ENCODE measurements around the gene UBAC2.

The UBAC2 gene

DNA sequence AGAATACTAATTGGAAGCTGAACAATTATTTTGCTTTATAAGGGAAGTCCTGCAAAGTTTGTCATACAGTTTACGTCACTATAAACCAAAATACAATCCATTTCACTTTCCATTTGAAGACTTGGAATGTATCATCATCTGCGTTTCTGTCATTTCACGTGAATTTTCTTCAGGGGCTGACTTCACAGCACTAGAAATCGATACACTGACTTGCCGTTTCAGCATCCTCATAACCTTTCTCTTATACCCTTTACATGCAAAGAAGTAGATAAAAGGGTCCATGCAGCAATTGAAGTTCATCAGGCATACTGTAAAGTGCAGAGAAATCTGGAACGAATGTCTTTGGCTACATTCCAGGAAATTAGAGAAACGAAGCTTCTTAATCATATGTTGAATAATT lies 94.3 kb downstream of the UBAC2 start:
- 98 to 100% methylated on average over 2 to 5 of the region's 7 CpGs for WGBS, 2 experiments (ENCODE audit: insufficient coverage in 2 of 2)

DNA sequence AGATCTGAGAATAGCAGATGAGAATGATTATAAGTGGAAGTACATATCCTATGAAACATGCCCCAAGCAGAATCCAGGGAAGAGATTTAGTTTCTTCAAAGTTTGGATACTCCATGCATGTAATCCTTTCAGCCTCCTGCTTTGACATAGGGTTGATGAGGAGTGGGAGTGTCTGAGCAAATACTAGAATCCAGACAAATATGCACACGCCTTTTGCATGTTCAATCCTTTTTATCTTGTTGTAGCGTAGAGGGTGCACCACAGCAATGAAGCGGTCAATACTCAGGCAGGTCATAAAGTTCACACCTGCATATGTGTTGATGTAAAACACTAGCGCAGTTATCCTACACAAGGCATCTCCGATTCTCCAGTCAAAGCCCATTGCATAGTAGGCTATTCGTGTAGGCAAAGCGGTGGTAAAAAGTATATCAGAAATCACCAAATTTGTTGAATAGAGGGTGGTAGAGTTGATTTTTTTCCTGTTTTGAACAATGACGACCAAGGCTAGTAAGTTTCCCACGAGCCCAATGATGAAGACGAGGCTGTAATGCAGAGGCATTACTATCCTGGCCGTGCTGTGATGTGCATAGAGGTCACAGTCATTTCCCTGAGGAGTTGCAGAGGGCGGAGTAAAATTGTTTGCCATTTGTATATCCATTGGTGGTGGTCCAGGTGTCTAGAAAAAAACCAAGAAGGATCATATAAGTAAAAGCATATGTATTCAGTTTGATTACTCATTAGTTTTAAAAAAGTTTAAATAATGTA lies 95.0 kb downstream of the UBAC2 start:
- no peaks in the 10 kb centered on the region for H3K36me3 ChIP-seq (ENCODE audit: control insufficient read depth, insufficient read depth, low read length)
- no peaks in the 10 kb centered on the region for H3K9me3 ChIP-seq (ENCODE audit: control insufficient read depth, low read length)
- WGBS, 2 experiments (ENCODE audit: insufficient coverage in 2 of 2): 95 to 99% methylated on average over 10 to 11 of the region's 12 CpGs
- H3K4me3 ChIP-seq (ENCODE audit: extremely low read depth, insufficient read depth, low read length, poor library complexity, severe bottlenecking): no peak overlapping the region
- H3K4me1 ChIP-seq (ENCODE audit: control insufficient read depth, insufficient read depth, low read length, poor library complexity, severe bottlenecking): no peaks in the 10 kb centered on the region
- no peak overlapping the region for H3K27ac ChIP-seq (ENCODE audit: low read depth, low read length, severe bottlenecking)

More for the DNA sequence above, 94.3 kb downstream of the UBAC2 start:
- H3K27ac ChIP-seq (ENCODE audit: low read depth, low read length, severe bottlenecking): no peak overlapping the region
- peaks cover 2% of the 10 kb centered on the region for H3K36me3 ChIP-seq (ENCODE audit: control insufficient read depth, insufficient read depth, low read length)
- no peak overlapping the region for H3K4me3 ChIP-seq (ENCODE audit: extremely low read depth, insufficient read depth, low read length, poor library complexity, severe bottlenecking)
- no peaks in the 10 kb centered on the region for H3K9me3 ChIP-seq (ENCODE audit: control insufficient read depth, low read length)
- no peaks in the 10 kb centered on the region for H3K4me1 ChIP-seq (ENCODE audit: control insufficient read depth, insufficient read depth, low read length, poor library complexity, severe bottlenecking)

- Histone ChIP-seq H3K36me3 (ENCODE audit: control insufficient read depth, insufficient read depth, low read length) (no peaks in the 10 kb centered on the region), H3K9me3 (ENCODE audit: control insufficient read depth, low read length) (no peaks in the 10 kb centered on the region), H3K4me1 (ENCODE audit: control insufficient read depth, insufficient read depth, low read length, poor library complexity, severe bottlenecking) (no peaks in the 10 kb centered on the region), H3K27ac (ENCODE audit: low read depth, low read length, severe bottlenecking) (no peak overlapping the region), H3K4me3 (ENCODE audit: extremely low read depth, insufficient read depth, low read length, poor library complexity, severe bottlenecking) (no peak overlapping the region)
- no CpG with 5 or more reads among the region's 4 CpGs for WGBS, 2 experiments (ENCODE audit: insufficient coverage in 2 of 2)
These were observed 95.7 kb downstream of the UBAC2 start for GRCh38 chr13:99296398-99296797.

GRCh38 chr13:99297331-99297730 lies 96.7 kb downstream of the UBAC2 start:
- no peaks in the 10 kb centered on the region for H3K4me1 ChIP-seq (ENCODE audit: control insufficient read depth, insufficient read depth, low read length, poor library complexity, severe bottlenecking)
- no peak overlapping the region for H3K27ac ChIP-seq (ENCODE audit: low read depth, low read length, severe bottlenecking)
- no peaks in the 10 kb centered on the region for H3K9me3 ChIP-seq (ENCODE audit: control insufficient read depth, low read length)
- H3K36me3 ChIP-seq (ENCODE audit: control insufficient read depth, insufficient read depth, low read length): no peaks in the 10 kb centered on the region
- H3K4me3 ChIP-seq (ENCODE audit: extremely low read depth, insufficient read depth, low read length, poor library complexity, severe bottlenecking): no peak overlapping the region

DNA sequence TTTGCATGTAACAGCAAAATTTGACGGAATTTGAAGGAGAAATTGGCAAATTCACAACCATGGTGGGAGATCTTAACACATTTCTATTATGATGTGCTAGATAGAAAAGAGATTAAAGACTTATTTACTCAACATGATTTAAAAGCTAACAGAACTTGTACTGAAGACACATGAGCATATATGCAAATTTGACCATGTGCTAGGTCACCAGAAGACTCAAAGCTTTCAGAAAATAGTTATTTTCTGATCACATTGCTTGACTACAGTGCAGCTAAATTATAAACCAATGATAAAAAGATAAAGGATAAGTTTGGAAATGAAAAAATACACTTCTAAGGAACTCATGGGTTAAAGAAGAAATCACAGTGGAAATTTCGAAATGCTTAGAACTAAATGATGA lies 97.4 kb downstream of the UBAC2 start:
- Histone ChIP-seq H3K36me3 (ENCODE audit: control insufficient read depth, insufficient read depth, low read length) (no peaks in the 10 kb centered on the region), H3K9me3 (ENCODE audit: control insufficient read depth, low read length) (no peaks in the 10 kb centered on the region), H3K4me3 (ENCODE audit: extremely low read depth, insufficient read depth, low read length, poor library complexity, severe bottlenecking) (no peak overlapping the region), H3K4me1 (ENCODE audit: control insufficient read depth, insufficient read depth, low read length, poor library complexity, severe bottlenecking) (no peaks in the 10 kb centered on the region), H3K27ac (ENCODE audit: low read depth, low read length, severe bottlenecking) (no peak overlapping the region)
- WGBS, 2 experiments (ENCODE audit: insufficient coverage in 2 of 2): 100% methylated on average over 1 of the region's 2 CpGs; no CpG with 5 or more reads in 1 of the 2 experiments

- no peaks in the 10 kb centered on the region for H3K9me3 ChIP-seq (ENCODE audit: control insufficient read depth, low read length)
- H3K27ac ChIP-seq (ENCODE audit: low read depth, low read length, severe bottlenecking): no peak overlapping the region
- no peaks in the 10 kb centered on the region for H3K4me1 ChIP-seq (ENCODE audit: control insufficient read depth, insufficient read depth, low read length, poor library complexity, severe bottlenecking)
- no peaks in the 10 kb centered on the region for H3K36me3 ChIP-seq (ENCODE audit: control insufficient read depth, insufficient read depth, low read length)
- WGBS, 2 experiments (ENCODE audit: insufficient coverage in 2 of 2): no CpG with 5 or more reads among the region's 4 CpGs
- no peak overlapping the region for H3K4me3 ChIP-seq (ENCODE audit: extremely low read depth, insufficient read depth, low read length, poor library complexity, severe bottlenecking)
These were observed 98.7 kb downstream of the UBAC2 start for GRCh38 chr13:99299256-99299919.

DNA sequence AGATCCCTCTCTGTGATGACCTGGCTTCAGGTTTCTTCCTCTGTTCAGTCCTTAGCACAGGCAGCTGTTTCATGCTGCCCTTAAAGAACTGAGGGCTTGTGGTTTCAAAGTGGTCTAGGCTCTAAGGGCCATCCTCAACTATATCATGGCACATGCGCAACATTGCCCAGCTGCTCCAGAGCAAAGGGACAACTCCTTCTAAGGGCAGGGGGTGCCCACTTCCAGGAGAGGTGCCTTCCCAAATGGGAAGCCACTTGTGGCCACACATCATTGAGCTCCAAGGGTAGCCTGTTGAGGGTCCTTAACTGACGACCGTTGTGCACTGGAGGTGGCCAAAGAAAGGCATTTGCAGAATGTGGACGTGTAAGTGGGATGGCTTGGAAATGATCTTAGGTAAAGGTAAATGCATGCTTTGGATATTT lies 99.3 kb downstream of the UBAC2 start:
- H3K9me3 ChIP-seq (ENCODE audit: control insufficient read depth, low read length): no peaks in the 10 kb centered on the region
- H3K36me3 ChIP-seq (ENCODE audit: control insufficient read depth, insufficient read depth, low read length): no peaks in the 10 kb centered on the region
- no peak overlapping the region for H3K27ac ChIP-seq (ENCODE audit: low read depth, low read length, severe bottlenecking)
- H3K4me1 ChIP-seq (ENCODE audit: control insufficient read depth, insufficient read depth, low read length, poor library complexity, severe bottlenecking): no peaks in the 10 kb centered on the region
- WGBS, 2 experiments (ENCODE audit: insufficient coverage in 2 of 2): 79 to 88% methylated on average over 3 to 4 of the region's 4 CpGs
- H3K4me3 ChIP-seq (ENCODE audit: extremely low read depth, insufficient read depth, low read length, poor library complexity, severe bottlenecking): no peak overlapping the region

- Histone ChIP-seq H3K4me1 (ENCODE audit: control insufficient read depth, insufficient read depth, low read length, poor library complexity, severe bottlenecking) (no peaks in the 10 kb centered on the region), H3K36me3 (ENCODE audit: control insufficient read depth, insufficient read depth, low read length) (no peaks in the 10 kb centered on the region), H3K4me3 (ENCODE audit: extremely low read depth, insufficient read depth, low read length, poor library complexity, severe bottlenecking) (no peak overlapping the region), H3K27ac (ENCODE audit: low read depth, low read length, severe bottlenecking) (no peak overlapping the region), H3K9me3 (ENCODE audit: control insufficient read depth, low read length) (no peaks in the 10 kb centered on the region)
- WGBS, 2 experiments (ENCODE audit: insufficient coverage in 2 of 2): 89 to 100% methylated on average over 4 of the region's 7 CpGs
These were observed 100.6 kb downstream of the UBAC2 start for GRCh38 chr13:99301056-99301838.

DNA sequence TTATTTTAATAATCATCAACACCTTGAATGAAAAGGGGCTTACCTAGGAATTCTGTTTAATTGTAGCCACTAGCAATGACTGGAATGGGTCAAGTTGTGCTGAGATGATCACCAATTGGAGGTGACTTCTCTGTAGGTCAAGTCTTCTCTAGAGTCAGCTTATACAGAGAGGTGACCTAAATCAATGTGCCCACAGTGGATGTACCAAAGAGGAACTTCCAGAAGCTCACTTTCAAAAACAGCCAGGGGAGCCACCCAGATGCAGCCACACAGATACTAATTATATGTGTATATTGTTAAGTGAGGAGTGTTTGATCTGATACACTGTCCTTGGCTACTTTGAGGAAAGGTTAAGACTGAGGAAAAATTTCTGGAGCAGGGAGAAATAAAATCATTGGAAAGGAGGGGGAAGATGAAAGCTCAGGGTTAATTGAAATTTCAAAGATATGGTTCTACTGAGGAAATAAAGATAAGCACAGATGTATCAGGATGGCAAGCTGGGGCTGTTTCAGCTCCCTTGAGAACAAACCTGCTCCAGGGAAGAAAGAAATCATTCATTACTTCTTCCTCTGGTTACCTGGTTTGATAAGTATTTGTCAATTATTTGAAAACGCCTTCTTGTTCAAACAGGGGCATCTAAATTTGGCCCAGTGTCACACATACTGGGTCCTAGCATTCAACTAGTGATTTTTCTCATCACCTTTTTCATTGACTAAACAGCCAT lies 101.4 kb downstream of the UBAC2 start:
- no CpG with 5 or more reads among the region's 1 CpG for WGBS, 2 experiments (ENCODE audit: insufficient coverage in 2 of 2)
- Histone ChIP-seq H3K27ac (ENCODE audit: low read depth, low read length, severe bottlenecking) (no peak overlapping the region), H3K4me1 (ENCODE audit: control insufficient read depth, insufficient read depth, low read length, poor library complexity, severe bottlenecking) (no peaks in the 10 kb centered on the region), H3K4me3 (ENCODE audit: extremely low read depth, insufficient read depth, low read length, poor library complexity, severe bottlenecking) (no peak overlapping the region), H3K36me3 (ENCODE audit: control insufficient read depth, insufficient read depth, low read length) (no peaks in the 10 kb centered on the region), H3K9me3 (ENCODE audit: control insufficient read depth, low read length) (no peaks in the 10 kb centered on the region)

- no peaks in the 10 kb centered on the region for H3K9me3 ChIP-seq (ENCODE audit: control insufficient read depth, low read length)
- no peak overlapping the region for H3K27ac ChIP-seq (ENCODE audit: low read depth, low read length, severe bottlenecking)
- WGBS, 2 experiments (ENCODE audit: insufficient coverage in 2 of 2): 89 to 100% methylated on average over 1 to 4 of the region's 8 CpGs
- no peak overlapping the region for H3K4me3 ChIP-seq (ENCODE audit: extremely low read depth, insufficient read depth, low read length, poor library complexity, severe bottlenecking)
- H3K4me1 ChIP-seq (ENCODE audit: control insufficient read depth, insufficient read depth, low read length, poor library complexity, severe bottlenecking): peaks cover 7% of the 10 kb centered on the region
- H3K36me3 ChIP-seq (ENCODE audit: control insufficient read depth, insufficient read depth, low read length): no peaks in the 10 kb centered on the region
These were observed 102.2 kb downstream of the UBAC2 start for GRCh38 chr13:99302637-99303505.

Measured in mesodermal cell (in vitro differentiated cells).